HG02840 (cell line): ENCODE measurements around the gene CLC.
"Not testable (repeated sequence)": the region's sequence is repeated elsewhere in the genome, so short reads cannot be mapped to it uniquely, and the experiment has no call there.

Experiments used
- ATAC-seq: cut with Tn5 transposase; IDR thresholded peaks from one replicate; pipeline ENCODE4 v1.9.1; 2021; ENCODE audit warnings: mild to moderate bottlenecking, moderate library complexity, moderate number of reproducible peaks; ENCODE audit not compliant: unreplicated experiment, low FRiP score

CLC gene

GRCh38 chr19:39731685-39732084, 6.1 kb downstream of the CLC start:
- no peak for ATAC-seq

GRCh38 chr19:39729594-39729993, 8.2 kb downstream of the CLC start:
- ATAC-seq, result no peak

GRCh38 chr19:39728040-39728439, 9.8 kb downstream of the CLC start:
- ATAC-seq, result no peak

- no peak for ATAC-seq
These were observed 10.6 kb downstream of the CLC start for GRCh38 chr19:39727070-39727800.

- no peak for ATAC-seq
These were observed 11.8 kb downstream of the CLC start for GRCh38 chr19:39725995-39726394.

GRCh38 chr19:39720144-39720543, 17.7 kb downstream of the CLC start:
- not testable (repeated sequence) for ATAC-seq

GRCh38 chr19:39710333-39710890, 27.4 kb downstream of the CLC start:
- no peak for ATAC-seq

GRCh38 chr19:39709026-39709872, 28.6 kb downstream of the CLC start:
- no peak for ATAC-seq

GRCh38 chr19:39708594-39708993, 29.2 kb downstream of the CLC start:
- ATAC-seq, result no peak

- no peak for ATAC-seq
These were observed 32.1 kb downstream of the CLC start for GRCh38 chr19:39705578-39706188.

- no peak for ATAC-seq
These were observed 33.4 kb downstream of the CLC start, which contains the start of gene LGALS14 for GRCh38 chr19:39704181-39705044. Gene LGALS14 (plus strand): TSS chr19:39704481. CDS start chr19:39704529, 48 bp downstream.

GRCh38 chr19:39701291-39701690, 36.5 kb downstream of the CLC start:
- no peak for ATAC-seq

- ATAC-seq, result no peak
These were observed 39.3 kb downstream of the CLC start for GRCh38 chr19:39698535-39698934.

GRCh38 chr19:39696387-39696786, 41.4 kb downstream of the CLC start:
- ATAC-seq, result no peak

GRCh38 chr19:39695759-39696158, 42.1 kb downstream of the CLC start:
- no peak for ATAC-seq

- no peak for ATAC-seq
These were observed 45.0 kb downstream of the CLC start for GRCh38 chr19:39692822-39693221.

GRCh38 chr19:39692166-39692565, 45.7 kb downstream of the CLC start:
- ATAC-seq, result no peak

- ATAC-seq, result not testable (repeated sequence)
These were observed 49.2 kb downstream of the CLC start for GRCh38 chr19:39688637-39689036.

GRCh38 chr19:39686739-39687138, 51.1 kb downstream of the CLC start:
- ATAC-seq, result no peak

- no peak for ATAC-seq
These were observed 53.6 kb downstream of the CLC start for GRCh38 chr19:39684267-39684666.
